Keratinocyte (primary cell): ENCODE results near the gene F12.

Source experiments
- EZH2 ChIP-seq: IDR thresholded peaks from one replicate; pipeline ENCODE4 v1.6.1; 2012; ENCODE audit warnings: inconsistent platforms, mild to moderate bottlenecking, low read length, moderate library complexity
- TF ChIP-seq, protein P1 (sequence below), 3 experiments: IDR thresholded peaks in 1 of 3; conservative IDR thresholded peaks in 1 of 3; optimal IDR thresholded peaks in 1 of 3; 2 replicates in 2 of 3; 3 replicates in 1 of 3; pipeline versions ENCODE3 to v1.5.1; 2011; ENCODE audit warnings: low read length in 3 of 3, mild to moderate bottlenecking in 3 of 3, moderate library complexity in 2 of 3, control low read depth in 1 of 3, inconsistent platforms in 1 of 3; ENCODE audit not compliant: insufficient read depth in 2 of 3; ENCODE audit errors: extremely low read depth in 1 of 3

DNA sequence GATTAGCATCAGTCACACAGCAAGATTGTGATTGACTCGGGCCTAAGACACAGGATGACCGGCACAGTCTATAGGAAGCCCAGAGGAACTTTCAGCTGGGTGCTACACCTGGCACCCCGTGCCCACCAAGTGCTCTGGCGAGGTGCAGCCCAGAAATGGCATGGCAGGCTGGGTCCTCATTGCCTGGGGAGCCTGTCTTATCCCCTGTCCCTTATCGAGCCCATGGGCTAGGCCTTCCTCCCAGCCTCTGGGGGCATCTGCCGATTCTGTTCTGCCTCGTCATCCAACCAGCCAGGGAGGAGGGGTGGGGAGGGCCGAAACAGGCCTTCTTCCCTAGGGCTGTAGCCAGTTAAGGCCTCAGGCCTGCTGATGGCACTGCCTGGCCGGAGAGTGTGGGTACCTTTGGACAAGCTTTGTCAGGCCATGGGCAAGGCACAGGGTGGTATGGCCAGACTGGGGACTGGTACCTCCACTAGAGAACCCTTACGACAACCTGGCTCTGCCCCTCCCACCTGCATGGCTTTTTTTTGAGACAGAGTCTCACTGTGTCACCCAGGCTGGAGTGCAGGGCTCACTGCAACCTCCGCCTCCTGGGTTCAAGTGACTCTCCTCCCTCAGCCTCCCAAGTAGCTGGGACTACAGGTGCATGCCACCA lies 18.7 kb upstream of the F12 start:
- TF ChIP-seq, protein P1, sequence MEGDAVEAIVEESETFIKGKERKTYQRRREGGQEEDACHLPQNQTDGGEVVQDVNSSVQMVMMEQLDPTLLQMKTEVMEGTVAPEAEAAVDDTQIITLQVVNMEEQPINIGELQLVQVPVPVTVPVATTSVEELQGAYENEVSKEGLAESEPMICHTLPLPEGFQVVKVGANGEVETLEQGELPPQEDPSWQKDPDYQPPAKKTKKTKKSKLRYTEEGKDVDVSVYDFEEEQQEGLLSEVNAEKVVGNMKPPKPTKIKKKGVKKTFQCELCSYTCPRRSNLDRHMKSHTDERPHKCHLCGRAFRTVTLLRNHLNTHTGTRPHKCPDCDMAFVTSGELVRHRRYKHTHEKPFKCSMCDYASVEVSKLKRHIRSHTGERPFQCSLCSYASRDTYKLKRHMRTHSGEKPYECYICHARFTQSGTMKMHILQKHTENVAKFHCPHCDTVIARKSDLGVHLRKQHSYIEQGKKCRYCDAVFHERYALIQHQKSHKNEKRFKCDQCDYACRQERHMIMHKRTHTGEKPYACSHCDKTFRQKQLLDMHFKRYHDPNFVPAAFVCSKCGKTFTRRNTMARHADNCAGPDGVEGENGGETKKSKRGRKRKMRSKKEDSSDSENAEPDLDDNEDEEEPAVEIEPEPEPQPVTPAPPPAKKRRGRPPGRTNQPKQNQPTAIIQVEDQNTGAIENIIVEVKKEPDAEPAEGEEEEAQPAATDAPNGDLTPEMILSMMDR (optimal IDR thresholded peaks at IDR 0.05 in 1 of 3, IDR thresholded peaks at IDR 0.05 in 1 of 3, conservative IDR thresholded peaks at IDR 0.05 in 1 of 3; ENCODE audit: extremely low read depth in 1 of 3, insufficient read depth in 2 of 3, low read length in 3 of 3), result no peak
- no peak for TF ChIP-seq EZH2
